IPS-NIHi7 (cell line): ENCODE measurements around the gene PPDPF.

Experiments
- DNase-seq: peaks from one replicate; pipeline ENCODE4 v3.0.0; 2012; ENCODE audit warnings: mixed read lengths; ENCODE audit errors: extremely low spot score

PPDPF gene

GRCh38 chr20:63487116-63487764 lies 33.3 kb upstream of the PPDPF start:
- DNase-seq = no peak

DNA sequence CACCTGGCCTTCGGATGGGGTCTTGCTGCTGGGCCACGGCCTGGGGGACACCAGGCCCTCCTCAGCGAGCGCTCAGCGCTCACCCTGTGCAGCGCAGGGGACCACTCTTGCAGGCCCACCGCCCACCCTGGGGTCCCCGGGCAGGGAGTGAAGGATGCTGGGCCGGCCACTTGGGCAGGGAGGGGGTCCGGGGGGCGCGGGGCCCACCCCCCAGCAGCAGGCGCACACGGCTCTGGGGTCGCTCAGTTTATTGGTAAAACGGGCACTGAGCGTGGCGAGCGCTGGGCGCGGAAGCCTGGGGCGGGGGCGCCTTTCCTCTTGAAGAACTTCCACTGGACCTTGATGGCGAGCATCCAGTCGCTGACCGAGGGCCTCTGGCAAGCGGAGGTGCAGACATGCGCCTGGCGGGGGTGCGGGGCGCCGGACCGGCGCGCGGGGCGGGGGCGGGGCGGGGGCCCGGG lies 32.8 kb upstream of the PPDPF start:
- no peak for DNase-seq

DNA sequence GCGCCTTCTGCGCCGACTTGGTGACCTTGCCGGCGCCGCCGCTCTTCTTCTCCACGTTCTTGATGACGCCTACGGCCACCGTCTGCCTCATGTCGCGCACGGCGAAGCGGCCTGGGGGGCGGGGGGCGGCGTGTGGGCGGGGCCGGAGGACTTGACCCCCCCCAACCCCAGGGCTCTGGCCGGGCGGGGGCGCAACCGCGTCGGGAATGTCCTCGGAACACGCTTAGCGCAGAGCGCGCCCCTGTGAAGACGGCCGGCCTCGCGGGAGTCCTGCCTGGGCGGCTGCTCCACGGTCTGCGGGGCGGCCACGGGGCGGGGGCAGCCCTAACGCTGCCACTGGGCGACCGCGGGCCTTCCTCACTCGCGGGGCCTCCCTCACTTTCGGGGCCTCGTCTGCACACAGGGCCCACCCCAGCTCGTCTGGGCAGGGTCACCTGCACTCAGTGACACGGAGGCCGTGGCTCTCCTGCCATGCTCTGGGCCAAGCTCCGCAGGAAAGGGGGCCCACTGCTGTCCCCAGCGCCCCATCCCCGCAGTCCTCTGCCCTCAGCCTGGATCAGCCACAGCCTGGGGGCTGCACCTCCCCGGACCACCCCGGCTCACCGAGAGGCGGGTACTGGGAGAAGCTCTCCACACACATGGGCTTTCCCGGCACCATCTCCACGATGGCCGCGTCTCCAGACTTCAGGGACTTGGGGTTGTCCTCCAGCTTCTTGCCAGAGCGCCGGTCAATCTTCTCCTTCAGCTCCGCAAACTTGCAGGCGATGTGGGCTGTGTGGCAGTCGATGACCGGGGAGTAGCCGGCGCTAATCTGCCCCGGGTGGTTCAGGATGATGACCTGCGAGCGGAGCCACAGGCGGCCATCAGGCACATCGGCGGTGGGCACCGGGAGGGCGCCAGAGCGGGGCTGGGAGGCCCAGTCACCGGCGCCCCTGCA lies 32.0 kb upstream of the PPDPF start:
- DNase-seq = no peak

DNA sequence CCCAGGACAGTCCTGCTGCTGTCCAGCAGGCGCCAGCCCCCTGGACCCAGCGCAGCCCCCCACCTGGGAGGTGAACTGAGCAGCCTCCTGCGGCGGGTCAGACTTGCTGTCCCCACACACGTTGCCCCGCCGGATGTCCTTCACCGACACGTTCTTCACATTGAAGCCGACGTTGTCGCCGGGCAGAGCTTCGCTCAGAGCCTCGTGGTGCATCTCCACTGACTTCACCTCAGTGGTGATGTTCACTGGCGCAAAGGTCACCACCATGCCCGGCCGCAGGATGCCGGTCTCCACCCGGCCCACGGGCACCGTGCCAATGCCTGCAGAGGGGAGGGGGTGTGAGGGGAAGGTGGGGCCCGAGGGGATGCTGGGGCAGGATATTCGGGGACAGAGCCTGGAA lies 30.1 kb upstream of the PPDPF start:
- DNase-seq = no peak

GRCh38 chr20:63491078-63491477 lies 29.5 kb upstream of the PPDPF start:
- DNase-seq = no peak

- DNase-seq = no peak
Measured at GRCh38 chr20:63491635-63492230, 28.8 kb upstream of the PPDPF start.

DNA sequence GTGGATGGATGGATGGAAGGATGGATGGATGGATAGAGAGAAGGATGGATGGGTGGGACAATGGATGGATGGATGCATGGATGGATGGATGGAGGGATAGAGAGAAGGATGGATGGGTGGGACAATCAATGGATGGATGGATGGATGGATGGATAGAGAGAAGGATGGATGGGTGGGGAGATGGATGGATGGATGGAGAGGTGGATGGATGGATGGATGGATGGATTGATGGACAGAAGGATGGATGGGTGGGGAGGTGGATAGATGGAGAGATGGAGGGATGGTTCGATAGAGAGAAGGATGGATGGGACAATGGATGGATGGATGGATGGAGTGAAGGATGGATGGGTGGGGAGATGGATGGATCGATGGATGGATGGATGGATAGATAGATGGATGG lies 28.0 kb upstream of the PPDPF start:
- DNase-seq = no peak

- DNase-seq = no peak
Measured at GRCh38 chr20:63492982-63493381, 27.6 kb upstream of the PPDPF start.

- no peak for DNase-seq
Measured at GRCh38 chr20:63493563-63494020, 27.0 kb upstream of the PPDPF start.

- DNase-seq = no peak
Measured at GRCh38 chr20:63494084-63494419, 26.5 kb upstream of the PPDPF start.

DNA sequence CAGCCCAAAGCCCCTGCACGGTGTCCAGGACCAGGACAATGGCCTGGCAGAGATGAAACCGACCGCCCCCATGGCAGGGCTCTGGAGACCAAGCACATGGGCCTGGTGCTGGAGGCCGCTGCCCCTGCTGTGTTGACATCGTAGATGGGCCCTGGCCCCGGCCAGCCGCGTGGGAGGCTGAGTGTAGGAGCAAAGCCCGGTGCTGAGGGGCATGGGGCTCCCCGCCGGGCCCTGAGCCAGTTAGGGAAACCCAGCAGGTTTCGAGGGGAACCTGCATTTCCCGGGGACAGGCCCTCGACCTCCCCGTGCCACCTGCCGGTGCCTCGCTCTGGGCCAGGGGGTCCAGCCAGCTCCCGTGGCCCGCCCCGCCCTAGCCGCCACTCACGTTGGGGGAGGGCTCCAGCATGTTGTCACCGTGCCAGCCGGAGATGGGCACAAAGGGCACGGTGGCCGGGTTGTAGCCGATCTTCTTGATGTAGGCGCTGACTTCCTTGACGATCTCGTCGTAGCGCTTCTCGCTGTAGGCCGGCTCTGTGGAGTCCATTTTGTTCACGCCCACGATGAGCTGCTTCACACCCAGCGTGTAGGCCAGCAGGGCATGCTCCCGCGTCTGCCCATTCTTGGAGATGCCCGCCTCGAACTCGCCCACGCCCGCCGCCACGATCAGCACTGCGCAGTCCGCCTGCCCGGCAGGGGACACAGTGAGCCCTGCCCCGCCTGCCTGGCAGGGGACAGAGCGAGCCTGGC lies 26.0 kb upstream of the PPDPF start:
- DNase-seq = no peak

DNA sequence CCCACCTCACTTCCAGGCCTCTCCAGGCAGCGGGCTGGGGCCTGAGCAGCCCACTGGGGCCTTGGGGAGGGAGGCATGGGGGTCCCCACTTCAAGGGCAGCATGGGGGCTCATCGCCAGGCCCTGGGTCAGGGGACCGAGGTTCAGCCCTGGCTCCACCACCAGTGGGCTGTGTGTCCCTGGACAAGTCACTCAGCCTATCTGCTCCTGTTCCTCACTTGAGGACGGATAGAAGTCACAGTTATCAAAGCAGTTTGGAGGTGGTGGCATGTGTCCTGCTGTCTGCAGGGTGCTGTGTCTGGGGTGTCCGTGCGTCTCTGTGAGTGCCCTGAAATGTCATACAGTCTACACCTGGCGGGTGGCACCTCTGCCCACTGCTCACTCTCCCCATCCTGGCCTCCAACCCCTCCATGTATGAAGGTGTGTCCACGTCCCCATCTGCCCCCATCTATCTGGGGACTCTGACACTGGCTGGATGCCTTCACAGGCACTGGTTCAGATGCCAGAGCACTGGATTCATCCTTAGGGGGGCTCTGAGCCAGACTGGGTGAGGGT lies 25.3 kb upstream of the PPDPF start:
- no peak for DNase-seq

DNA sequence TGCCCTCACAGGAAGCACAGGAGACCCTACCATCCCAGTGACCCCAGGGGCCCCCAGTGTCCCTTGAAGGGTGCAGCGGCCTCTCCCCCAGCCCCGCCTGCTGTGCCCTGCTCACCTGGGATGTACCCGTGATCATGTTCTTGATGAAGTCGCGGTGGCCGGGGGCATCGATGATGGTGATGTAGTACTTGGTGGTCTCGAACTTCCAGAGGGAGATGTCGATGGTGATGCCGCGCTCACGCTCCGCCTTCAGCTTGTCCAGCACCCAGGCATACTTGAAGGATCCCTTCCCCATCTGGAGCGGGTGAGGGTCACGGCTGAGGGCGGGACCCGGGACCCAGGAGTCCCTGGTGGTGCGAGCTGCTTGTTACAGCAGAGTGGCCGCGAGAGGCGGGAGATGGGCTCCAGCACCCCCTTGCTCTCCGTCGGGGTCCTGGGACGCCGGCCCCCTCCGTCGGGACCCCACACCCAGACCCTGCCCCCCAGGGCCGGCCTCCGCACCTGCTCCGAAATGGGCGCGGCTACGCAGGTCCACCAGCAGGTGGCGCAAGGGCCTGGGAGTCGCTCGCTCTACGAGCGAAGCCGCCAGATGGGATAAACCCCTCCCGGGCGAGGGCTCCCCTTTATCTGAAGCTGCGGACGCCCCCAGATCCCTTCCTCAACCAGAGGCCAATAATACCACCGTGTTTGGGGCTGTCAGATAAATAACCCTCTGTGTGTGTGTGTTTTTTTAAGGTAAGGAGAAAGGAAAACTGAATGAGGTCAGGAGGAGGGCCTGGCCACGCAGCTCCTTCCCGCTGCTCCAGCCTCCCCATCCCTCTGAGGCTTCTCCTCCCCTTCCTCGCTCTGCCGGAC lies 24.6 kb upstream of the PPDPF start:
- peak; percentile 84 for DNase-seq

- no peak for DNase-seq
Measured at GRCh38 chr20:63496596-63497120, 23.9 kb upstream of the PPDPF start.

- DNase-seq = no peak
Measured at GRCh38 chr20:63497138-63497945, 23.2 kb upstream of the PPDPF start.

GRCh38 chr20:63497946-63498935 lies 22.3 kb upstream of the PPDPF start:
- peak; percentile 66 for DNase-seq

GRCh38 chr20:63498960-63499337 lies 21.6 kb upstream of the PPDPF start, which contains the start of gene EEF1A2:
Gene EEF1A2, minus strand, starts transcription at chr20:63499083. Its CDS starts 1,320 bp downstream, at chr20:63497763.
- no peak for DNase-seq

GRCh38 chr20:63499338-63499969 lies 21.1 kb upstream of the PPDPF start:
- DNase-seq = no peak
